ENCODE data around the gene TAF13. TPM values are rescaled to one million over a fixed set of nuclear protein-coding genes. Genes with fewer than 3 reads are reported as not detected.
"Not testable (repeated sequence)": the region's sequence is repeated elsewhere in the genome, so short reads cannot be mapped to it uniquely, and the experiment has no call there.

Gene TAF13
- total RNA-seq, 1 donor = 131 TPM

DNA sequence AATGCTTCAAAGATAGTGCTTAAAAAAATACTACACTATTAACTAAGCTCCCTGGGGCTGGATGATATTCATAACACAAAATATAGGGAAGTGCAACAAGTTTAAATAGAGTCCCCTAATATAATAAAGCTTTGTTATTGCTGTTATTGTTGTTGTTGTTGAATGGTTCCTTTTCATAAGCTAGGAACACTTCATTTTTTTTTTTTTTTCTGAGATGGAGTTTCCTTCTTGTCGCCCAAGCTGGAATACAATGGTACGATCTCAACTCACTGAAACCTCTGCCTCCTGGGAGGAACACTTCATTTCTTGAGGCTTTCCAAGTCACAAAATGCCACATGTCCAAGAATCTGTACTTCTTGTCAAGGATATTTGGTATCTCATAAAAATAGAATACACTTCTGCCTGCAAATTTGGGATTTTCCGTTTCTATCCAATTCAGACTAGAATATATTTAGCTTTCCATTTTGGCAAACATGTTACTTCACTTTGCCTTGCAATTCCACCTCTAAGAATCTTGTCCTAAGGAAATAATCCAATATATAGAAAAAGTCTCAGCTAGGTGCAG lies 55.0 kb downstream of the TAF13 start:
- DNase-seq (ENCODE audit: low read depth) = no peak
- TF ChIP-seq, protein P1, sequence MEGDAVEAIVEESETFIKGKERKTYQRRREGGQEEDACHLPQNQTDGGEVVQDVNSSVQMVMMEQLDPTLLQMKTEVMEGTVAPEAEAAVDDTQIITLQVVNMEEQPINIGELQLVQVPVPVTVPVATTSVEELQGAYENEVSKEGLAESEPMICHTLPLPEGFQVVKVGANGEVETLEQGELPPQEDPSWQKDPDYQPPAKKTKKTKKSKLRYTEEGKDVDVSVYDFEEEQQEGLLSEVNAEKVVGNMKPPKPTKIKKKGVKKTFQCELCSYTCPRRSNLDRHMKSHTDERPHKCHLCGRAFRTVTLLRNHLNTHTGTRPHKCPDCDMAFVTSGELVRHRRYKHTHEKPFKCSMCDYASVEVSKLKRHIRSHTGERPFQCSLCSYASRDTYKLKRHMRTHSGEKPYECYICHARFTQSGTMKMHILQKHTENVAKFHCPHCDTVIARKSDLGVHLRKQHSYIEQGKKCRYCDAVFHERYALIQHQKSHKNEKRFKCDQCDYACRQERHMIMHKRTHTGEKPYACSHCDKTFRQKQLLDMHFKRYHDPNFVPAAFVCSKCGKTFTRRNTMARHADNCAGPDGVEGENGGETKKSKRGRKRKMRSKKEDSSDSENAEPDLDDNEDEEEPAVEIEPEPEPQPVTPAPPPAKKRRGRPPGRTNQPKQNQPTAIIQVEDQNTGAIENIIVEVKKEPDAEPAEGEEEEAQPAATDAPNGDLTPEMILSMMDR (IDR thresholded peaks at IDR 0.05; ENCODE audit: insufficient read depth, low read length) = no peak

DNA sequence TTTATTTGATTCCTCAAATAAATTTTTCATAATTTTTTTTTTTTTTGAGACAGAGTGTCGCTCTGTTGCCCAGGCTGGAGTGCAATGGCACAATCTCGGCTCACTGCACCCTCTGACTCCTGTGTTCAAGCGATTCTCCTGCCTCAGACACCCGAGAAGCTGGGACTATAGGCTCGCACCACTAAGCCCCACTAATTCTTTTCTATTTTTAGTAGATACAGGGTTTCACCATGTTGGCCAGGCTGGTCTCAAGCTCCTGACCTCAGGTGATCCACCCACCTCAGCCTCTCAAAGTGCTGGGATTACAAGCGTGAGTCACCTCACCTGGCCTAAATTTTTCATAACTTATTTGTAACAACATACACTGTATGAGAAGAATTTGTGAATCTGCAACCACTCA lies 58.1 kb downstream of the TAF13 start:
- not testable (repeated sequence) for H3K4me3 ChIP-seq (ENCODE audit: low read depth, low read length); DNase-seq (ENCODE audit: low read depth)

More for the DNA sequence above, 55.0 kb downstream of the TAF13 start:
- H3K4me3 ChIP-seq (ENCODE audit: low read depth, low read length) = no peak overlapping the region

DNA sequence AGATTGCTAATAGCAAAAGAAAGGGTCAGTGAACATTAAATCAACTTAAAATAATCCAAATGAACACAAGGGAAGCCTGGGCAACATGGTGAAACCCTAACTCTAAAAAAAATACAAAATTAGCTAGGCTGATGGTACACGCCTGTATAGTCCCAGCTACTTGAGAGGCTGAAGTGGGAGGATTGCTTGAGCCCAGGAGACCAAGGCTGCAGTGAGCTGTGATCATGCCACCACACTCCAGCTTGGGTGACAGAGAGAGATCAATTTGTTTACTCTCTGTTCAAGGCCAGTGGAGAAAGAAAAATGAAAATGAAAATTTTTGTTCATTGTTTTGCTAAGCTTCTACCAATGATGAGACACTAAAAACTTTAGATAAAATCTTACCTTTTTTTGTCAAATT lies 58.7 kb downstream of the TAF13 start:
- TF ChIP-seq, protein P1 (IDR thresholded peaks at IDR 0.05; ENCODE audit: insufficient read depth, low read length) = no peak
- H3K4me3 ChIP-seq (ENCODE audit: low read depth, low read length) = no peak overlapping the region
- no peak for DNase-seq (ENCODE audit: low read depth)

Small RNA genes lying within 50 kb of the gene (small RNA-seq; reads per million reads assigned to genes)
- gene AL356488.2 (not detected), gene BX679664.1 (not detected)

Other genes with a start within 250 kb of the TAF13 start
- gene AKNAD1, start 218.9 kb downstream of the TAF13 start, total RNA-seq (ENCODE audit: low replicate concordance) = 0.27 TPM in 1 of 2 replicates, not detected in the other
- 13.3 and 60.0 TPM in 2 replicates for gene GPSM2, start 199.0 kb downstream of the TAF13 start, total RNA-seq (ENCODE audit: low replicate concordance)
- 39.6 and 74.1 TPM in 2 replicates for gene CLCC1, start 112.5 kb downstream of the TAF13 start, total RNA-seq (ENCODE audit: low replicate concordance)
- gene WDR47, start 33.9 kb downstream of the TAF13 start, total RNA-seq (ENCODE audit: low replicate concordance) = 22.1 and 26.0 TPM in 2 replicates
- 26.1 and 28.8 TPM in 2 replicates for gene TMEM167B, start 14.8 kb upstream of the TAF13 start, total RNA-seq (ENCODE audit: low replicate concordance)
- gene ELAPOR1, start 38.1 kb upstream of the TAF13 start, total RNA-seq (ENCODE audit: low replicate concordance) = 0.16 and 0.45 TPM in 2 replicates
- gene SARS1, start 137.9 kb upstream of the TAF13 start, total RNA-seq (ENCODE audit: low replicate concordance) = 321 and 576 TPM in 2 replicates
- 0.36 and 0.90 TPM in 2 replicates for gene CELSR2, start 173.5 kb upstream of the TAF13 start, total RNA-seq (ENCODE audit: low replicate concordance)
- 10.0 and 19.0 TPM in 2 replicates for gene PSRC1, start 207.1 kb upstream of the TAF13 start, total RNA-seq (ENCODE audit: low replicate concordance)
- gene MYBPHL, start 231.0 kb upstream of the TAF13 start, total RNA-seq (ENCODE audit: low replicate concordance) = not detected in 2 replicates